Measurements from ENCODE around the gene CSNK1D.

The CSNK1D gene

DNA sequence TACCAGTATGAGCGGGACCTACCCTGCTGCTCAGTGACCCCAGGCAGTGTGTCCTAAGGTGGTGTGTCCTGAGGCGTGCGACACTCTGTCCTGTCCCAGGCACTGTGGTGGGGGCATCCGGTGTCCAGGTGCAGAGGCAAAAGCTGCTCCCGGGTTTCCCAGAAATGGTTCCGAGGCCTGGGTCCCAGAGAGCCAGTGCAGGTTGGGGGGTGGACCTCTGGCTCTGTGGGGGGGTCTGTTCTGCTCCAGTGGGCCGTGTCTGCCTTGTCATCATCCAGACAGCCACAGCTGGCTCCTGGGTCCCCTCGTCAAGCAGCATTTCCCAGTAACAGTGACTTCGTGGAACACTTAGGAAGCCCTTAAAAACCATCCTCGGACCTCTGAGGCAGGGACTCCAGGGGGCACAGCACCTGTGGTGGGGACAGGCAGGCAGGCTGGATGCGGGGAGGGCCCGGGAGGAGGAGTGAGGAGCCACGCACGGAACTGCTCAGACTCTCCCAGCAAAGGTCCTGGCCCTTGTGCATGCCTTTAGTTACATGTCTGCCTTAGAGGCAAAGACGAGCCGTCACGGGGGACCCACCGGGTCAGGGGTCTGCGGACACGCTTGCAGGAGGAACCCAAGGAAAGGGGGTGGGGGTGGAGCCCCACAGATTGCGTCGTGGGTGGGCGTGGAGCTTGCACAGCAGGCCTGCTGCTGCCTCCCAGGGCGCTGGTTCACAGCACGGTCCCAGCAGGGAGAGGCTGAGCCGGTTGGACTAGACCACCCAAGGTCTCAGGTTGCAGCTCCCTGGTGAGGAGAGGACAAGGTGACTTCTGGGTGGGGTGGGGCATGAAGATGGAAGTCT is 39.1 kb downstream of the CSNK1D start:
- DNase-seq = no peak
- in situ Hi-C loops (cut with MboI; ENCODE audit: low pct_unique_long_range_greater_than_20kb, low sequenced_read_pairs) = no loop called here

DNA sequence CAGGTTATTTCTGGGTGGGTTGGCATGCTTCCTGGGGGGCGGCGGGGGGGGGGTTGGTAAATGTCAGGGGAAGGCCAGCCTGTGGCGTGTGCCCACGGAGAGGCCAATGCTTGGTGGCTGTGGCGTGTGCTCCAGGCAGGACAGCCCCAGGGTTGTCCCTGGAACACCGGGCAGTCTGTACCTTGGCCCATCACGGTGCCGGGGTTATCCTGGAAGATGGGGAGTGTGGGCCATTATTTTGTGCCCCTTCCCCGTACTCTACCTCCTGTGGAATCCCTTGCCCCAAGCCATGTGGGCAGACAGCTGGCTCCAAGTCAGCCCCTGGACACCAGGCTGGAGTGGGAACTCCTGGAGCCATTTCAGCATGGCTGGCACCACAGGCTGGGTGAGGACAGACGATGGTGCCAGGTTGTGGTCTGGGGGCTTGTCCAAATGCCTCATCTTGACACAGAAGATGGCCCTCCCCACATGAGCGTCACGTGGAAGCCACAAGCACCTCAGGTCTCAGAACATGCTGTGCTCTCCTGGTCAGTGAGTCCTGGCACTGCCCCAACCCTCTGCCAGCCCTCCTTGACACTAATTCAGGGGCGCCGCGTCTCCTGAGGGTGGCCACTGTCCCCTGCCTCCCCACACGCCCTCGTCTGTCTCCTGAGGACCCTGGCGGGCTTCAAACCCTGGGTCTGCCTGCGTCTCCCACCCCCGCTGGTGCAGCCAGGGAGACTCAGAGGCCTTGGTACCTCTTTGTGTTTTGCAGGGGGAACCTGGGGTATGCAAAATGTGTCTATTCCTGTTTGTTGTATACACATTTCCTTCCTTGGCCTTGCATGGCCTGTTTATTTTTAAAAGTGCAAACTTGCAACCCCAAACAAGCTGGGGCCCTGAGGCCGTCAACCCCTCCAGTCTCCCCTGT is 40.4 kb downstream of the CSNK1D start:
- in situ Hi-C loops (cut with MboI; ENCODE audit: low pct_unique_long_range_greater_than_20kb, low sequenced_read_pairs) = no loop called here
- DNase-seq = no peak

DNA sequence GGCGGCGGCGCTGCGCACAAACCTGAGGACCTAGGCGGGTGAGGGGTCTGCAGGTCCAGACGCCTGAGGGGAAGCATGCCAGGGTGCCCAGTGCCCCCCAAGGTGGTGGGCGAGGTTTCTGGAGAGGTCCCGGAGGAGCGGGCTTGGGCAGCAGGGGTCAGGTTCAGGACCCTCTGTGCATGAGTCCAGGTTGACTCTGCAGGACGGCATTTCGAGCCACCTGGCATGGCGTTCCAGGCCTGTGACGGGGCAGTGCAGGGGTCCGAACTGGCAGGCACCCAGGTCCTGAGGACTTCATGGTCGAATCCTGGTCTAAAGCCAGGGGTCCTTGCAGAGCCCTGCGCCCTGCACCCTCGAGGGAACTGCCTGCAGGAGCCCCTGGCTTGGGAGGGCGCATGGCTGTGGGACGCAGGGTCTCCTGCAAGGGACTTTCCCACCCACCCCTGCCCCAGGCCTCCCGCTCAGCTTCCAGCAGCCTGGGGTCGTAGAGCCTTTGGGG is 41.1 kb downstream of the CSNK1D start:
- in situ Hi-C loops (cut with MboI; ENCODE audit: low pct_unique_long_range_greater_than_20kb, low sequenced_read_pairs) = no loop called here
- no peak for DNase-seq

DNA sequence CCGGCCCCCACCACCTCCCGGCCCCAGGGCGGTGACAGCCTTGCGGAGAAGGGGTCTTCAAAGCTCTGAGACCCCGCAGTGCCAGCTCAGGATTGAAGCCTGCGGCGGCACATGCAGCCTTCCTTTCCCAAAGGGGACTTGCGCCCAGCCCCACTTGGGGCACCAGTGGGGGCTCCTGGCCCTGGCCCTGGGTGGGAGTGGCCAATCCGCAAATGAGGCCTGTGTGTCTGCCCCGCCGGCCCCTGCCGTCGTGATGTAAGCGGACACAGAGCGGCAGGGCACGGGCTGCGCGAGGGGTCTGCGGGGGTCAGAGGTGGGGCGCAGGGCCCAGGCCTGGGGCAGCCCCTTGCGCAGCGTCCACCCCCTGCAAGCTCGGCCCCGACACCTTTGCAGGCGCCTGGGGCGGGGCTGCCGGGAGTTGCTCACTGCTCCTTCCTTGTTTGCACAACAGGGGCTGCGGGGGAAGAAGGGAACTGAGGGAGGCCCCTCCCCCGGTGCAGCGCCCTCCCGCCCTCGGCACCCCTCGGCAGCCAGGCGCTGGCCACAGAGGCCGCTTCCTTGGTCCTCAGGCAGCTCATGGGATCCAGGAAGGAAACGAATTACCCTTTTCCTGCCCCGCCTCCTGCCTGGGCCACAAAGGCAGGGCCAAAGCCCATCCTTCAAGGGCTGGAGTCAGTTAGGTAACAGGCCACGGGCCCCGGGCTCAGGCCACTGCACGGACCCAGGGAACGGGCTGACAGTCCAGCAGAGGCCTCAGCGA is 41.8 kb downstream of the CSNK1D start:
- in situ Hi-C loops (cut with MboI; ENCODE audit: low pct_unique_long_range_greater_than_20kb, low sequenced_read_pairs) = no loop called here
- peak; percentile 90 for DNase-seq

DNA sequence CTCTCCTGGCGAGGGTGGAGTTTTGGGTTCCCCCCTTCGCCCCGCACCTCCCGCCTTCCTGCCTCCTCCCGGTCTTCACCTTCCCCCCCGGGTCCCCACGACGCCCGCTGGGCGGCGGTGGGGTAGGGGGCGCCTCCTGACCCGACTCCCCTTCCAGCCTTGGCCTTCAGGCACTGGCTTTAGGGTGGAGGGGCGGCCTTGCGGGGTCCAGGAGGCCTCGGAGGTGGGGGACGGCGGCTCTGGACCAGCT is 42.3 kb downstream of the CSNK1D start:
- in situ Hi-C loops (cut with MboI; ENCODE audit: low pct_unique_long_range_greater_than_20kb, low sequenced_read_pairs) = no loop called here
- no peak for DNase-seq

DNA sequence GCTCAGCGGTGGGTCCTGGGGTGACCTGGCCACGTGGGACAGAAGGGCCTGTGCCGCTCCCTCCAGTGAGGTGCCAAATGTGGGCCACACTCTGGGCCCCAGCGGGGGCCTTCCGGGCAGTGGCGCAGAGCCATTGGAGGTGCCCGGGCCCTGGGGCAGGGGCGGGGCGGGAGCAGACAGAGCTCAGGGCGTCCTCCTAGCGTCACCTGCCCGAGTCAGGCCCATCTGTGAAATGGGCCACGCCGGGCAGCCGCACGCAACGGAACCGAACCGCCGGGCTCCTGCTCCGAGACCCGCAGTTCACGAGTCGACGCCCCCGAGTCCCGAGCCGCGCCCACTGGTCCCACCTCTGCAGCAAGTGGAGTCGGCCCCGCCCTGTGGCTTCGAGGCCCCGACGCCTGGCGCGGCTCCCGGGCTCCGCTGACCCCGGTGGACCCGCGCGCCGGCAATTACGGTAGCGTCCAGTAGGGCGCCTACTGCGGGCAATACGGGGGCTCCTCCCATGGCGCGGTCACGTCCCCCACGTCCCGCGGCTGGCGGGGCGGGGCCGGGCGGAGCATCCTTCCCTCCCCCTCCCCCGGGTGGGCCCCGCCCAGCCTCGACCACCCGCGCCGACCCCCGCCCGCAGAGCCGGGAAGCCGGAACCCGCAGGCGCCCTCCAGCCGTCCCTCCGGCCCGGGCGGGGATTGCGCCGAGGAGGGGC is 42.7 kb downstream of the CSNK1D start:
- in situ Hi-C loops (cut with MboI; ENCODE audit: low pct_unique_long_range_greater_than_20kb, low sequenced_read_pairs) = no loop called here
- peak; percentile 76 for DNase-seq

DNA sequence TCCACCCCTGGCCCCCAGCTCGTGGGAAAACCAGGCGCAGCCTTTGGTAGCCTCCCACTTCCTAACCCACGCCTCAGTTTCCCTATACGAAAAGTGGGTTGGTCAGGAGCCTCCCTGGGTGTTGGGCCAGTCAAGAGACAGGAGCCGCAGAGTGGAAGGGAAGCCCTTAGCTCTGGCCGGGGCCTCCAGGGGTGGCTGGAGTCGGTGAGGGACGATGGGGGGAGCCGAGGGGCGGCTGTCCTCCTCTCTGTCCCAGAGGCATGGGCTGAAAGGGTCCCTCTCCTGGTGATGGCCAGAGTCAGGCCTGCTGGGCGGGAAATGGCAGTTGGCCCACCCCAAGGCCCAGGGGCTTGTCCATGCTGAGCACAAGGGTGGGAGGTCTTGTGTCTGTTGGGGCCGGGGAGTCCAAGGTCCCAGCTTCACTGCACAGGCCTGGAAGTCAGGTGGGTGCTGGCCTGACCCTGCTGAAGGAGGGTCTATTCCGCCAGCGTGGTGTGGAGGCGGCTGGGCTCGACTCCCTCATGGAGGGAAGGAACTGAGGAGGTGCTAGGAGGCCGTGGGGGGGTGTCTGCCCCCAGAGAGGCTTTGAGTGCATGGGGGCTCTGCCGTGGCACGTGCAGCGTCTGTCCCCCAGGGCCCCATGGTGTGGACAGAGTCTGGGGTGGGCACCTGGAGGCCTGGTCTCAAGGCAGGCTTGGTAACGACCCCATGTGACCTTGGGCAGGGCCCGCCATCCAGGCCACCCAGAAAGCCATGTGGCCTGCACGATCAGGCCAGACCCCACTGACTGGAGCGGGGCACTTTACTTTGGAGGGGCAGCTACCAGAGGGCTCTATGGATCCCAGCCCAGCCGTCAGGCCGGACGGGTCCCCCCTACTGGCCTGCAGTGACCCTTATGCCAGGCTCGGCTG is 43.5 kb downstream of the CSNK1D start:
- peak; percentile 43 for DNase-seq
- in situ Hi-C loops (cut with MboI; ENCODE audit: low pct_unique_long_range_greater_than_20kb, low sequenced_read_pairs) = no loop called here

DNA sequence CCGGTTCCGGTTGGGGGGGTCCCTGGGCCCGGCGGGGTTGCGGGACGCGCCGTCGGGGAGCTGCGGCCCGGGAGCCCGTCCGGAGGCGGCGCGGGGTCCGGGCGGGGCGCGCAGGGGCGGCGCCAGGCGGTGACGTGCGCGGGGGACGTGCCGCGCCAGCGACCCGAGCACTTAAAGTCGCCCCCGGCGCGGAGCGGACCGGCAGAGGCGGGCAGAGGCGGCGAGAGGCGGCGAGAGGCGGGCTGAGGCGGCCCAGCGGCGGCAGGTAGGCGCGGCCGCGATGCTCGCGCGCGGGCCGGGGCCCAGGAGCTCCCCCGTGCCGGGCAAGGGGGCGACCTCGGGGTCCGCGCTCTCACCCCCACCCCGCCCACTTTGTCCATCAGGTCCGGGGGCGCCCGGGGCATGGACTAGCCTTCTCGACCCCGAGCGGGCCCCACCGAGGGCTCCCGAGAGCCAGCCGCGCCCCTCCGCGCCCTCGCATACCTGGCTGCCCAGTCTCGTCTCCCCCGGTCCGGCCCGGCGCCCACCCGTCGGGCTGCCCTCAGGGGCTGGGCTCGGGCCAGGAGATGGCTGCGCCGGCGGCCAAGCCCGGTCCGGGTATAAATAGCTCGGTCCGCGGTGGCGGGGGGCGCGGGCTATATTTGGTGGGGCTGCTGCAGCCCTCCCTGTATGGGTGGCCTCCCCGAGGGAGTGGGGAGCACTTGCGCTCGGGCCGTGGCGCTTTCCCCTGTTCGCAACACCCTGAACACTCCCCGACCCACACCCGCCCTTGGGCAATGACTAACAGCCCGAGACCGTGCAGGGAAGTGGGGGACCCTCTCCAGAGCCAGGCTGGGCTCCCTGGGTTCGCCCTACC is 44.4 kb downstream of the CSNK1D start, which contains the start of gene SLC16A3:
Gene SLC16A3 (plus strand): TSS at position 201 of the 856 bp plus-strand sequence. CDS start 6,967 bp downstream, outside the sequence.
- in situ Hi-C loops (cut with MboI; ENCODE audit: low pct_unique_long_range_greater_than_20kb, low sequenced_read_pairs) = no loop called here
- peak; percentile 54 for DNase-seq

DNA sequence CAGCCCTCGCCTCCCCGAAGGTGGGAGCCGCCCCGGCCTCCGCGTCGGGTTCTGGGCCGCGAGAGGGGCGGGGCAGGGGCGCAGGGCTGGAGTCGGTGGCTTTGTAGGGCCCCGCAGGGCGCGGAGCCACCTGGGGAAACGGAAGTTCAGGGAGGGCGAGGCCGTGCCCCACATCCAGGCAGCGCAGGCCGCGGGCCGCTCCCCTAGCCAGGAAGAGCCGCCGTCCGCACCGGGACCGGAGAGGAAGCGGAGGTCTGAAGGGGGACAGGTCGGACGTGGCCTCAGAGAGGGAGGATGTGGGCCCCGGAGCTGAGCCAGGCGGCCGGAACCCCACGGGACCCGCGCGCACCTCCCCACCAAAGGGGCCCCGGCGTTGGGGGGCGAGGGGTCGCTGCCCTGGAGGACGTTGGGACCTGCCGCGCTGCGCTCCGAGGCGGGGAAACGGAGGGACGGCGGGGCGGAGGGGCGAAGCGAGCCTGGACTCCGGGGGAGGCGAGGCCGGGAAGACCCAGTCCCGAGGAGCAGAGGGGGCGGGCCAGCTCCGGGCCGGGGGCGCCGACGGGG is 45.1 kb downstream of the CSNK1D start:
- DNase-seq = peak; percentile 73
- in situ Hi-C loops (cut with MboI; ENCODE audit: low pct_unique_long_range_greater_than_20kb, low sequenced_read_pairs) = no loop called here

DNA sequence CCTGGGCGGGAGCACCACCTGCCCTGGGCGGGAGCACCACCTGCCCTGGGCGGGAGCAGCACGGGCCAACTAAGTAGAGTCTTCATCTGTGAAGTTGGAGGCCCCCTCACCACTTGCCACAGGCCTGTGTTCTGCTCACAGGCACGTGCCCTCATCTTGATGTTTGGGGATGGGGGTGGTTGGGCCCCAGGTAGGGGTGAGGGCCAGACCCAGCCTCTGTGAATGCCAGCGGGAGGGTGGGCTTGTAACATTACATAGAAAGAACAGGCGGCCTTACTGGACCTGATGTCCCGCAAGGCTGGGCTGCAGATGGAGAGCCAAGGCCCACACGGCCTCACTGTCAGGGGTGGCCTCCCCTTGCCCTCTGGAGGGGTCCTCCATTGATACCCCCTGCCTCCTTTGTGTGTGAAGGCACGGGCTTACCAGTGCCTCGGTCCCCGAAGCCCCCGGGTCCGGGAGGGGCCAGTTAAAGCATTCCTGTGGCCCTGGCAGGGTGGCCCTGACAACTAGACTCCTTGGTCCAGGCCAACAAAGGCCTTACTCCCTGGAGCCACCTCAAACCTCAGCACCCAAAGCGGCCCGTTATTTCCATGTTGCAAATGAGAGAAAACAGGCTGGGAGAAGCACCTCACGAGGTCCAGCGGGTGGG is 45.7 kb downstream of the CSNK1D start:
- no peak for DNase-seq
- in situ Hi-C loops (cut with MboI; ENCODE audit: low pct_unique_long_range_greater_than_20kb, low sequenced_read_pairs) = no loop called here

DNA sequence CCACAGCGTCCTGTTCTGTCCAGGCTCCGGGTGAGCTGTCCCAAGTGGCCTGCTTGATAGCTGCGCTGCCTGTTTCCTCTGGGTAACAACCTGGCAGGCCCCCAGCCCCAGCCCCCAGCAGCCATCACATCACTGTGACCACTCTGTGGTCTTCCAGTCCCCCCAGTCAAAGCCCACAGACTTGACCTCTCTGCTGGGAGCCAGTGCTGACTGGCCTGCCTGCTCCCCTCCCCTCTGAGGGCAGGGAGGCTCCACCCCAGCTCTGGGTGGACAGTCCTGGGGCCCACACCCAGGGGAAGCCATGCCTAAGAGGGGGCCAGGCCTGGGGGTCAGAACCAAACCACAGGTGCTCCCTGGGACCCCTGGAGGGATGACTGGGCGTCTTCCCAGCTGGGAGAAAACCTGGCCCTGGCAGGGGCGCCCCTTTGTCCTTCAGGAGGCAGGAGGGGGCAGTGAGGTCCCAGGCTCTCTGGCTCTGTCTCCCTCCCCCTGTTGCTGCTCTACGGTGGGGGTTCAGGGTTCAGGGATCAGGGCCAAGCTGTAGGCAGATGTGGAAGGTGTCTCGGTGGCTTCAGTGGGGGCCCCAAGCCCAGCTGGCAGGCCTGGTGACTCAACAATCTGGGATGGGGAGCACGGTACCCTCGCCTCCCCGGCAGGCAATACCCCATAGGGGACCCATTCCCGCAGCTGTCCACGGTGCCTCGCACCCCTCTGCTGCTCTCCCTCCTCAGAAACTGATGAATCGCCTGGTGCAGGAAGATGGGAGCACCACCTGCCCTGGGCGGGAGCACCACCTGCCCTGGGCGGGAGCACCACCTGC is 46.5 kb downstream of the CSNK1D start:
- in situ Hi-C loops (cut with MboI; ENCODE audit: low pct_unique_long_range_greater_than_20kb, low sequenced_read_pairs) = no loop called here
- no peak for DNase-seq

DNA sequence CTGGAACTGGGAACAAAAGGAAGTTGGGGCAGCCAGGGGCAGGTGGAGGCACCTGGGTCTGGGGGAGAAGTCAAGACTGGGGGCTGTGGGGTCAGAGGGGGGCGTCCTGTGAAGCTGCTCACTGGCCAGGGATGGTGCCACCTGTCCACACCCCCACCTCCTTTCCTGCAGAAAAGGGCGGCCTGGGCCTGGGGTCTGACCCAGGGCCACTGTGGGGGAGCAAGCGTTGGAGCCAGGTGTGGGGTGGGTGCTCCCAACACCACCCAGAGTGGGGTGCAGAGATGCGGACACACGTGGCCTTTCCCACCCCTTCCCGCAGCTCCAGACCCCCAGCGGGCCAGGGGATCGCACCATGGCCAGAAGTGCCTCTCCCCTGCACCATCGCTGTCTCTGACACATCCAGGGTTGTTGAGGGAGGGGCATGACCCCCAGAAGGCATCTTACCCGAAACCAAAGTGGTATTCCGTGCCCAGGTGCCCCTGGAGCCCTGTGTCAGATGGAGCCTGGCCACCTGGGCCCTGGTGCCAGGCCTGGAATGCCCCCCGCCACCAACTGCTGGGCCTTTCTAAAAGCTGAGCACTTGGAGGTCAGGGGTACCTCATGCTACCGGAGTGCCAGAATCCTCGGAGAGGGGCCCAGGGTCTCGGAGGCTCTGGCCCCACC is 47.2 kb downstream of the CSNK1D start:
- DNase-seq = no peak
- in situ Hi-C loops (cut with MboI; ENCODE audit: low pct_unique_long_range_greater_than_20kb, low sequenced_read_pairs) = no loop called here

DNA sequence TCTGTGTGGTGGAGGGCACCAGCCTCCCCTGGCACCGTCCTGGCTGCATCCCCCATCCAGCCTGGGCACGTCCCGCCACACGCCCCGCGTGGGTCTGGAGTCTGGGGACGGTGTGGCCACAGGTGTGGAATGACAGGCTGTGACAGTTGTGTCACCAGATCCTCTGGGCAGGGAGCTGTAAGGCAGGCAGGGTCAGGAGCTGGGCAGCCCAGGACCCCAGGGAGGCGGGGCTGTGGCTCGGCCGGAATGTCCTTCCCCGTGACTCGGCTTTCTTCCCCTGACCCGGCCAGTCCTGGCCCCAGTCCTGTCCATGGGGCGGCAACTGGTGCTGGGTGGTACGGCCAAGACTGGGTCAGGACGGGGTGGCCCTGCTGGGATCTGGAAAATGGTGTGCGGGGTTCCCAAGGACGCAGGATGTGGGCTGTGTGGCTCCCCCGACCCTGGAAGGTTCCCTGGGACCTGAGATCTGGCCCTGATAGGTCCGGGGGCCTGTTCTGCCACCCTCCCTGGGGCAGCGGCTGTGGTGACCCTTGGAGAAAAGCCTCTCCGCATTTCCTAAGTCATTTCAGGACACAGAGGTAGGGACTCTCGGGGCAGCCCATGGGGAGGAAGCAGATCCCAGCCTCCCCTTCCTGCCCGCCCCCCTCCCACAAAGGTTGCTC is 48.0 kb downstream of the CSNK1D start:
- in situ Hi-C loops (cut with MboI; ENCODE audit: low pct_unique_long_range_greater_than_20kb, low sequenced_read_pairs) = no loop called here
- DNase-seq = no peak

DNA sequence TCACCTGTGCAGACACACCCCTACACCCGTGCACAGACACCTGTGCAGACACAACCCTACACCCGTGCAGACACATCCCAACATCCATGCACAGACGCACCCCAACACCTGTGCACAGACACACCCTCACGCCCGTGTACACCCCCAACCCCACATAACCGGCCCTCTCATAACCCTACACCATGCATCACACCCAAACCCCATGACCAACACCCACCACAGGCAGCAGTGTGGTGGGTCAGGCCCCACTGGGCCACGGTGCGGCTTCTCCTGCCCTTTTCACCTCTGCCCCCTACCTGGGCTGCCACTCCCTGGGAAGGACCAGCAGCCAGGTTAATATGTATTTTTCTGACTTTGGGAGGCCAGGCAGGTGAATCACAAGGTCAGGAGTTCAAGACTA is 48.8 kb downstream of the CSNK1D start:
- in situ Hi-C loops (cut with MboI; ENCODE audit: low pct_unique_long_range_greater_than_20kb, low sequenced_read_pairs) = no loop called here

DNA sequence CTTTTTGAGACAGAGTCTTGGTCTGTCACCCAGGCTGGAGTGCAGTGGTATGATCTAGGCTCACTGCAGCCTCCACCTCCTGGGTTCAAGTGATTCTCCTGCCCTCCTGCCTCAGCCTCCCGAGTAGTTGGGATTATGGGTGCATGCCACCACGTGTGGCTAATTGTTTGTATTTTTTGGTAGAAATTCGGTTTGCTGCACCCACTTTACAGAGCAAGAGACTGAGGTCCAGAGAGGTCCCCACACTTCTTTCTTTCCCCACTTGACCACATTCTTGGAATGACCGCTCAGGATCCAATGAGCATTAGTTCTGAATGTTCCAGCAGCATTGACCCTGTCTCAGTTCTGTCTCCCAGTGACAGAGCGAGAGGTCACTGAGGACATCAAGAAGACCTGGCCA is 50.0 kb downstream of the CSNK1D start:
- in situ Hi-C loops (cut with MboI; ENCODE audit: low pct_unique_long_range_greater_than_20kb, low sequenced_read_pairs) = no loop called here
- no peak for DNase-seq

More for the DNA sequence above, 48.8 kb downstream of the CSNK1D start:
- DNase-seq = no peak
